ENCODE data around the gene BRPF1.

The BRPF1 gene

GRCh38 chr3:9727743-9728142 is 3.8 kb upstream of the BRPF1 start:
- peak overlapping the region; percentile 55 for H3K9ac ChIP-seq (ENCODE audit: low read depth, low read length, poor library complexity, severe bottlenecking)
- H2AFZ ChIP-seq (ENCODE audit: low read length), result peak overlapping the region; percentile 87
- peak overlapping the region; percentile 63 for H3K4me2 ChIP-seq (ENCODE audit: low read depth, low read length, poor library complexity, severe bottlenecking)

GRCh38 chr3:9729419-9729818 is 2.1 kb upstream of the BRPF1 start:
- Histone ChIP-seq H3F3A (ENCODE audit: low read depth) (peaks cover 7% of the 10 kb centered on the region; the same call in 1 of the 2 replicates), H3K9ac (ENCODE audit: low read depth, low read length, poor library complexity, severe bottlenecking) (no peak overlapping the region), H3K27me3 (ENCODE audit: insufficient read depth, low read length, poor library complexity, severe bottlenecking) (peaks cover 6% of the 10 kb centered on the region), H3K9me2 (replicated peaks; ENCODE audit: low read depth, low read length) (no peaks in the 10 kb centered on the region), H3K4me1 (ENCODE audit: insufficient read depth, low read length, poor library complexity, severe bottlenecking) (peaks cover 44% of the 10 kb centered on the region), H3K79me2 (ENCODE audit: insufficient read depth, low read length) (peaks cover 33% of the 10 kb centered on the region), H4K20me1 (ENCODE audit: insufficient read depth, low read length, poor library complexity, severe bottlenecking) (peaks cover 28% of the 10 kb centered on the region), H3K9me3 (ENCODE audit: insufficient read depth, low read depth, low read length) (no peaks in the 10 kb centered on the region), H3K36me3 (ENCODE audit: insufficient read depth, low read length) (peaks cover 4% of the 10 kb centered on the region; the same call in 1 of the 2 replicates), H2AFZ (ENCODE audit: low read length) (no peak overlapping the region), H3K4me3 (ENCODE audit: low read length, poor library complexity, severe bottlenecking) (no peak overlapping the region), H3K4me2 (ENCODE audit: low read depth, low read length, poor library complexity, severe bottlenecking) (no peak overlapping the region)
- TF ChIP-seq EZH2phosphoT487 (IDR thresholded peaks at IDR 0.05; ENCODE audit: borderline replicate concordance) (no peak), CTCF (conservative IDR thresholded peaks at IDR 0.05; ENCODE audit: low read length) (no peak)

More at GRCh38 chr3:9727743-9728142, 3.8 kb upstream of the BRPF1 start:
- no peaks in the 10 kb centered on the region for H3K36me3 ChIP-seq (ENCODE audit: insufficient read depth, low read length)
- peaks cover 6% of the 10 kb centered on the region for H3K27me3 ChIP-seq (ENCODE audit: insufficient read depth, low read length, poor library complexity, severe bottlenecking)
- H3K79me2 ChIP-seq (ENCODE audit: insufficient read depth, low read length), result peaks cover 16% of the 10 kb centered on the region
- peak overlapping the region; percentile 58 for H3K4me3 ChIP-seq (ENCODE audit: low read length, poor library complexity, severe bottlenecking)
- no peak for TF ChIP-seq CTCF (conservative IDR thresholded peaks at IDR 0.05; ENCODE audit: low read length)
- H4K20me1 ChIP-seq (ENCODE audit: insufficient read depth, low read length, poor library complexity, severe bottlenecking), result peaks cover 12% of the 10 kb centered on the region
- H3K4me1 ChIP-seq (ENCODE audit: insufficient read depth, low read length, poor library complexity, severe bottlenecking), result peaks cover 29% of the 10 kb centered on the region
- no peaks in the 10 kb centered on the region for H3K9me2 ChIP-seq (replicated peaks; ENCODE audit: low read depth, low read length)
- H3F3A ChIP-seq (ENCODE audit: low read depth), result peaks cover 7% of the 10 kb centered on the region; the same call in 1 of the 2 replicates
- no peaks in the 10 kb centered on the region for H3K9me3 ChIP-seq (ENCODE audit: insufficient read depth, low read depth, low read length)

- Histone ChIP-seq H3K4me3 (ENCODE audit: low read length, poor library complexity, severe bottlenecking) (peak overlapping the region; percentile 91), H3K9me2 (replicated peaks; ENCODE audit: low read depth, low read length) (no peaks in the 10 kb centered on the region), H2AFZ (ENCODE audit: low read length) (peak overlapping the region; percentile 96), H3K4me2 (ENCODE audit: low read depth, low read length, poor library complexity, severe bottlenecking) (peak overlapping the region; percentile 73), H3K27me3 (ENCODE audit: insufficient read depth, low read length, poor library complexity, severe bottlenecking) (peaks cover 6% of the 10 kb centered on the region), H3F3A (ENCODE audit: low read depth) (peaks cover 7% of the 10 kb centered on the region; the same call in 1 of the 2 replicates), H3K9ac (ENCODE audit: low read depth, low read length, poor library complexity, severe bottlenecking) (peak overlapping the region; percentile 98), H3K4me1 (ENCODE audit: insufficient read depth, low read length, poor library complexity, severe bottlenecking) (peaks cover 57% of the 10 kb centered on the region), H4K20me1 (ENCODE audit: insufficient read depth, low read length, poor library complexity, severe bottlenecking) (peaks cover 41% of the 10 kb centered on the region), H3K9me3 (ENCODE audit: insufficient read depth, low read depth, low read length) (no peaks in the 10 kb centered on the region), H3K79me2 (ENCODE audit: insufficient read depth, low read length) (peaks cover 46% of the 10 kb centered on the region), H3K36me3 (ENCODE audit: insufficient read depth, low read length) (peaks cover 16% of the 10 kb centered on the region)
- TF ChIP-seq EZH2phosphoT487 (IDR thresholded peaks at IDR 0.05; ENCODE audit: borderline replicate concordance), result no peak
- no peak for TF ChIP-seq CTCF (conservative IDR thresholded peaks at IDR 0.05; ENCODE audit: low read length)
Measured at GRCh38 chr3:9730657-9731205, 804 bp upstream of the BRPF1 start.

Measured in Loucy (cell line).